Ovary (tissue), 9 donors: ENCODE measurements around the gene GON4L. TPM values are rescaled to one million over a fixed set of nuclear protein-coding genes. Genes with fewer than 3 reads are reported as not detected.
"Not testable (repeated sequence)": the region's sequence is repeated elsewhere in the genome, so short reads cannot be mapped to it uniquely, and the experiment has no call there.

Source experiments
- DNase-seq, 5 donors: peaks; one replicate each; pipeline ENCODE4 v3.0.0-alpha.2; 2019 to 2020
- H3K27ac ChIP-seq, 2 donors: fragments of 200-600 bp; one replicate each; pipeline versions ENCODE4 v1.5.1 to v1.8.0; 2019 to 2022
- H3K27me3 ChIP-seq: fragments of 200-600 bp; one replicate; pipeline ENCODE4 v1.8.0; 2022
- H3K36me3 ChIP-seq: fragments of 200-600 bp; sonication (generic); one replicate; pipeline ENCODE4 v1.5.1; 2019
- H3K4me1 ChIP-seq: one replicate; pipeline ENCODE4 v1.8.1; 2013; ENCODE audit warnings: mild to moderate bottlenecking, moderate library complexity; ENCODE audit not compliant: insufficient read depth
- H3K4me3 ChIP-seq: fragments of 200-600 bp; sonication (generic); one replicate; pipeline ENCODE4 v1.5.1; 2017
- H3K9me3 ChIP-seq, 2 donors: fragments of 200-600 bp in 1 of 2; sonication (generic) in 1 of 2; one replicate each; pipeline versions ENCODE4 v1.5.1 to v1.8.1; 2013 to 2019; ENCODE audit warnings: mild to moderate bottlenecking in 1 of 2, moderate library complexity in 1 of 2
- CTCF ChIP-seq, 3 donors: fragments of 450-650 bp in 2 of 3; fragments of 200-600 bp in 1 of 3; IDR thresholded peaks; one replicate each; pipeline versions ENCODE4 v1.5.1 to v1.8.0; 2016 to 2022; ENCODE audit warnings: antibody characterized with exemption in 3 of 3, mild to moderate bottlenecking in 1 of 3
- EP300 ChIP-seq: sonication (generic); formaldehyde crosslinking; IDR thresholded peaks from one replicate; pipeline ENCODE4 v1.6.1; 2017; ENCODE audit warnings: antibody characterized with exemption
- POLR2A ChIP-seq: fragments of 450-650 bp; IDR thresholded peaks from one replicate; pipeline ENCODE4 v1.6.1; 2017; ENCODE audit warnings: antibody characterized with exemption, mild to moderate bottlenecking, moderate library complexity
- WGBS, 3 donors: extraction: QIAGEN DNeasy Blood & Tissue Kit in 1 of 3; methylation state at CpG; one replicate each; pipeline versions ENCODE4 v1.1.5 to v1.1.7; 2013 to 2017; 5-methylcytosine and 5-hydroxymethylcytosine counted together
- intact Hi-C, 4 donors: fragments of 100-400 bp; cut with DNase I; formaldehyde crosslinking; loops; one replicate each; pipeline versions ENCODE4 v1.11.0 to v1.15.1; 2022 to 2023
- polyA plus RNA-seq, 2 donors: library from polyadenylated mRNA; stranded (reverse); fragments of 200-250 nt in 1 of 2; fragments of 350-450 nt in 1 of 2; fragmentation: Illumina TruSeq in 1 of 2; extraction: RNeasy Lipid Tissue Mini Kit (QIAGEN cat#74804) in 1 of 2; gene quantifications; one replicate each; pipeline ENCODE4 v1.2.3, GENCODE V29; 2013 to 2014
- total RNA-seq, 7 donors: library from RNA; depleted of rRNA in 2 of 7; stranded (reverse); fragments of >200 nt in 2 of 7; fragmentation: NEBNext Ultra II Directional in 3 of 7; extraction: Animal tissue kit (Norgen Biotek cat#: 25700) in 3 of 7; gene quantifications; one replicate each; pipeline versions ENCODE4 v1.1.0 to v1.2.4, GENCODE V29; 2016 to 2023
- donor health status: DM: no; HTN: no; CAD: no; lungs with moderate emphysema.
- donor health status: DM: no; HTN: no; CAD: no.
- donor health status: Bipolar disorder and iron deficiency.
- donor health status: DM: yes; HTN: yes; CAD: no.
- donor health status: DM: no; HTN: no; CAD: no.
- donor health status: DM: yes; HTN: yes; CAD: no.

GON4L gene
- total and polyA plus RNA-seq, 9 donors, result 16.0 to 57.5 (median 39.5) TPM

- WGBS, 3 donors, result 0% methylated on average over 28 to 47 of the region's 77 CpGs
- not testable (repeated sequence) for H3K27me3 ChIP-seq
These were observed 111.5 kb downstream of the GON4L start for GRCh38 chr1:155745284-155746228.

GRCh38 chr1:155744711-155745283, 112.2 kb downstream of the GON4L start:
- 70 to 76% (median 76%) methylated on average over 9 of the region's 9 CpGs for WGBS, 3 donors
- intact Hi-C loops, result no loop called here
- Histone ChIP-seq H3K27me3 (no peaks in the 10 kb centered on the region), H3K27ac (peak overlapping the region in 1 of 2 donors; percentile 68), H3K4me1 (no peaks in the 10 kb centered on the region), H3K9me3 (no peaks in the 10 kb centered on the region), H3K36me3 (no peaks in the 10 kb centered on the region), H3K4me3 (peak overlapping the region; percentile 49)
- DNase-seq, result peak in 1 of 5 donors; percentile 27
- TF ChIP-seq EP300 (no peak), POLR2A (no peak), CTCF (IDR thresholded peaks at IDR 0.05) (no peak)

More at GRCh38 chr1:155745284-155746228, 111.5 kb downstream of the GON4L start:
- H3K4me1 ChIP-seq, intact Hi-C loops, H3K9me3 ChIP-seq, H3K36me3 ChIP-seq: not testable (repeated sequence)
- Histone ChIP-seq H3K4me3 (peak overlapping the region; percentile 49), H3K27ac (peak overlapping the region in 1 of 2 donors; percentile 68)
- TF ChIP-seq CTCF (IDR thresholded peaks at IDR 0.05), result peak in 2 of 3 donors; percentile 16 to 18
- TF ChIP-seq POLR2A, result peak; percentile 29
- DNase-seq, result peak; percentile 93 to 97 (median 96)

GRCh38 chr1:155741908-155742307, 115.1 kb downstream of the GON4L start:
- TF ChIP-seq EP300, result no peak
- TF ChIP-seq CTCF (IDR thresholded peaks at IDR 0.05), result no peak
- no peak for TF ChIP-seq POLR2A
- 86 to 87% (median 86%) methylated on average over 10 of the region's 10 CpGs for WGBS, 3 donors

GRCh38 chr1:155740995-155741394, 116.0 kb downstream of the GON4L start:
- H3K4me3 ChIP-seq, result no peak overlapping the region
- no peak for DNase-seq
- 85 to 90% (median 89%) methylated on average over 8 of the region's 8 CpGs for WGBS, 3 donors

More at GRCh38 chr1:155741908-155742307, 115.1 kb downstream of the GON4L start:
- Histone ChIP-seq H3K4me3 (no peak overlapping the region), H3K4me1 (no peaks in the 10 kb centered on the region), H3K36me3 (no peaks in the 10 kb centered on the region), H3K9me3 (no peaks in the 10 kb centered on the region), H3K27me3 (no peaks in the 10 kb centered on the region), H3K27ac (no peak overlapping the region)
- DNase-seq, result peak in 1 of 5 donors; percentile 23
- intact Hi-C loops, result no loop called here

More at GRCh38 chr1:155740995-155741394, 116.0 kb downstream of the GON4L start:
- no peak overlapping the region for H3K27ac ChIP-seq
- intact Hi-C loops, result no loop called here
- no peaks in the 10 kb centered on the region for H3K36me3 ChIP-seq
- H3K9me3 ChIP-seq, result no peaks in the 10 kb centered on the region
- no peaks in the 10 kb centered on the region for H3K27me3 ChIP-seq
- TF ChIP-seq POLR2A, result no peak
- H3K4me1 ChIP-seq, result no peaks in the 10 kb centered on the region
